GM23338 (cell line): Measurements from ENCODE around the gene AP2A2. TPM values are rescaled to one million over a fixed set of nuclear protein-coding genes. Genes with fewer than 3 reads are reported as not detected.

ENCODE experiments used
- ATAC-seq: fragments of 200-7000 bp; cut with Tn5 transposase; 3 replicates; pipeline ENCODE4 v1.9.1; 2020
- DNase-seq: peaks from one replicate; pipeline ENCODE4 v3.0.0-alpha.2; 2015; ENCODE audit warnings: low spot score
- H2AFZ ChIP-seq: fragments of 200-600 bp; sonication (generic); 2 replicates; pipeline ENCODE4 v1.8.0; 2016; ENCODE audit warnings: antibody characterized with exemption, mild to moderate bottlenecking, moderate library complexity
- H3F3A ChIP-seq: fragments of 200-600 bp; sonication (generic); replicated peaks from 2 replicates; pipeline ENCODE4 v1.8.0; 2017; ENCODE audit warnings: antibody characterized with exemption, mixed run types, low read depth
- H3K27ac ChIP-seq: fragments of 200-600 bp; sonication (generic); 2 replicates; pipeline ENCODE4 v1.6.1; 2016; ENCODE audit warnings: low read depth
- H3K27me3 ChIP-seq: fragments of 200-600 bp; sonication (generic); 2 replicates; pipeline ENCODE4 v1.8.0; 2016; ENCODE audit warnings: mild to moderate bottlenecking, mixed run types, moderate library complexity; ENCODE audit not compliant: insufficient read depth
- H3K36me3 ChIP-seq: fragments of 200-600 bp; sonication (generic); 2 replicates; pipeline ENCODE4 v1.8.0; 2016; ENCODE audit warnings: mild to moderate bottlenecking; ENCODE audit not compliant: insufficient read depth
- H3K4me1 ChIP-seq: fragments of 200-600 bp; sonication (generic); 2 replicates; pipeline ENCODE4 v1.8.0; 2016; ENCODE audit warnings: mild to moderate bottlenecking, moderate library complexity; ENCODE audit not compliant: insufficient read depth
- H3K4me2 ChIP-seq: fragments of 200-600 bp; sonication (generic); 2 replicates; pipeline ENCODE4 v1.7.1; 2017; ENCODE audit warnings: mixed run types
- H3K4me3 ChIP-seq: fragments of 200-600 bp; sonication (generic); 2 replicates; pipeline ENCODE4 v1.6.1; 2016; ENCODE audit warnings: mixed run types
- H3K79me2 ChIP-seq: fragments of 200-600 bp; sonication (generic); replicated peaks from 2 replicates; pipeline ENCODE4 v1.8.0; 2017; ENCODE audit warnings: mild to moderate bottlenecking; ENCODE audit not compliant: insufficient read depth
- H3K9me2 ChIP-seq: fragments of 200-600 bp; sonication (generic); 2 replicates; pipeline ENCODE4 v1.8.0; 2017; ENCODE audit not compliant: insufficient read depth
- H4K20me1 ChIP-seq: fragments of 200-600 bp; sonication (generic); replicated peaks from 2 replicates; pipeline ENCODE4 v1.8.0; 2017; ENCODE audit warnings: mild to moderate bottlenecking; ENCODE audit not compliant: insufficient read depth
- H3K27ac Mint-ChIP-seq: 2 replicates; pipeline ENCODE4 v1.8.0; 2020; ENCODE audit warnings: inconsistent platforms, mild to moderate bottlenecking, moderate library complexity, mixed read lengths
- H3K27me3 Mint-ChIP-seq: 3 replicates; pipeline ENCODE4 v1.8.0; 2022; ENCODE audit warnings: low read depth, mild to moderate bottlenecking, moderate library complexity, mixed read lengths, inconsistent platforms; ENCODE audit not compliant: insufficient read depth, poor library complexity
- H3K36me3 Mint-ChIP-seq: 3 replicates; pipeline ENCODE4 v1.8.0; 2021; ENCODE audit warnings: low read depth, mild to moderate bottlenecking, inconsistent platforms, moderate library complexity, mixed read lengths
- H3K4me1 Mint-ChIP-seq: 3 replicates; pipeline ENCODE4 v1.8.0; 2020; ENCODE audit warnings: mild to moderate bottlenecking, inconsistent platforms, mixed read lengths
- H3K4me3 Mint-ChIP-seq: 3 replicates; pipeline ENCODE4 v1.8.0; 2021; ENCODE audit warnings: moderate library complexity, mild to moderate bottlenecking, inconsistent platforms, mixed read lengths
- H3K9me3 Mint-ChIP-seq: 3 replicates; pipeline ENCODE4 v1.8.0; 2020; ENCODE audit warnings: moderate library complexity, mild to moderate bottlenecking, inconsistent platforms, mixed read lengths
- CREB1 ChIP-seq: fragments of 250-450 bp; sonication (Bioruptor Pico); IDR thresholded peaks from 2 replicates; pipeline ENCODE4 v1.5.0; 2020; ENCODE audit warnings: low read depth, mild to moderate bottlenecking, moderate library complexity
- EZH2 ChIP-seq: fragments of 200-600 bp; sonication (generic); IDR thresholded peaks from one replicate; pipeline ENCODE4 v1.8.0; 2017; ENCODE audit warnings: antibody characterized with exemption, mild to moderate bottlenecking, low read depth; ENCODE audit not compliant: unreplicated experiment
- EZH2phosphoT487 ChIP-seq: fragments of 200-600 bp; sonication (generic); IDR thresholded peaks from one replicate; pipeline ENCODE4 v1.8.1; 2018; ENCODE audit warnings: antibody characterized with exemption; ENCODE audit not compliant: unreplicated experiment
- NANOG ChIP-seq: IDR thresholded peaks from 2 replicates; pipeline ENCODE4 v1.6.1; 2016; ENCODE audit warnings: antibody characterized with exemption, borderline replicate concordance
- POLR2AphosphoS5 ChIP-seq: IDR thresholded peaks from 2 replicates; pipeline ENCODE4 v1.6.1; 2016; ENCODE audit warnings: antibody characterized with exemption, low read depth
- ZNF114 ChIP-seq: fragments of 250-450 bp; sonication (Bioruptor Pico); IDR thresholded peaks from 2 replicates; pipeline ENCODE4 v1.5.0; 2020; ENCODE audit warnings: mild to moderate bottlenecking, moderate library complexity
- polyA plus RNA-seq: library from polyadenylated mRNA; unstranded; fragments of >200 nt; fragmentation: Nextera tagmentation; extraction: Ambion mirVana; gene quantifications from 2 replicates; pipeline ENCODE4 v1.2.1, GENCODE V29; 2016
- total RNA-seq: library from RNA; depleted of rRNA; stranded (reverse); fragments of >200 nt; shearing (Covaris generic); gene quantifications from 2 replicates; pipeline ENCODE4 v1.2.3, GENCODE V29; 2014
- TF ChIP-seq, protein P1 (sequence below), 2 experiments: fragments of 200-600 bp in 1 of 2; sonication (generic) in 1 of 2; conservative IDR thresholded peaks; 2 replicates each; pipeline versions ENCODE4 v1.5.1 to v1.6.1; 2016 to 2017; ENCODE audit warnings: antibody characterized with exemption in 2 of 2, low read depth in 2 of 2, mild to moderate bottlenecking in 2 of 2, moderate library complexity in 1 of 2
- TF ChIP-seq, protein P2 (sequence below): IDR thresholded peaks from one replicate; pipeline ENCODE4 v1.6.1; 2018; ENCODE audit warnings: antibody characterized with exemption; ENCODE audit not compliant: unreplicated experiment
- TF ChIP-seq, protein P3 (sequence below): fragments of 250-450 bp; sonication (Bioruptor Pico); IDR thresholded peaks from 2 replicates; pipeline ENCODE4 v1.5.0; 2020; ENCODE audit warnings: mild to moderate bottlenecking, moderate library complexity

AP2A2 gene
- total and polyA plus RNA-seq, 2 experiments from 2014 or later, result 23.7 to 47.5 TPM

DNA sequence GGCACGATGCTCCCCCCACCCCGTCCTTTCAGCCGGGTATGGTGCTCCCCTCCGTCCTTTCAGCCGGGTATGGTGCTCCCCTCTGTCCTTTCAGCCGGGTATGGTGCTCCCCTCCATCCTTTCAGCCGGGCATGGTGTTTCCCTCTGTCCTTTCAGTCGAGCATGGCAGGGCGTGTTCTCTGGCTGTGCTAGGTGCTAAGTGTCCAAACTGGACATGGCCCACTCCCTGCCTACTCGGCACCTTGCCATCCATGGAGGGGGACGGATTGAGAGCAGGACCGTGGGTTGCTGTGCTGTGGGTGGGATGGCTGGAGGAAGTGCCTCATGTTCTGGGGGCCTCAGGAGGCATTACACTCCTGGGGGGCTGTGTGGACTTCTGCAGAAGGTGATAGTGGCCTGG lies 65.4 kb downstream of the AP2A2 start:
- H3K27ac Mint-ChIP-seq, result no peak overlapping the region; the same call in 1 of the 2 replicates
- no peak for ATAC-seq

More for the DNA sequence above, 65.4 kb downstream of the AP2A2 start:
- no peak for DNase-seq
- no peak overlapping the region for H3K4me2 ChIP-seq
- peaks cover 2% of the 10 kb centered on the region; the same call in 1 of the 3 replicates for H3K4me1 Mint-ChIP-seq
- H3K27ac ChIP-seq, result no peak overlapping the region
- H3K9me2 ChIP-seq, result no peaks in the 10 kb centered on the region
- no peaks in the 10 kb centered on the region for H3K79me2 ChIP-seq
- peaks cover 15% of the 10 kb centered on the region for H3K27me3 Mint-ChIP-seq
- H4K20me1 ChIP-seq, result no peaks in the 10 kb centered on the region
- no peak for TF ChIP-seq NANOG
- TF ChIP-seq CREB1, result no peak
- TF ChIP-seq EZH2, result no peak
- no peak for TF ChIP-seq POLR2AphosphoS5
- no peak for TF ChIP-seq EZH2phosphoT487
- no peak for TF ChIP-seq ZNF114
- TF ChIP-seq, protein P1, sequence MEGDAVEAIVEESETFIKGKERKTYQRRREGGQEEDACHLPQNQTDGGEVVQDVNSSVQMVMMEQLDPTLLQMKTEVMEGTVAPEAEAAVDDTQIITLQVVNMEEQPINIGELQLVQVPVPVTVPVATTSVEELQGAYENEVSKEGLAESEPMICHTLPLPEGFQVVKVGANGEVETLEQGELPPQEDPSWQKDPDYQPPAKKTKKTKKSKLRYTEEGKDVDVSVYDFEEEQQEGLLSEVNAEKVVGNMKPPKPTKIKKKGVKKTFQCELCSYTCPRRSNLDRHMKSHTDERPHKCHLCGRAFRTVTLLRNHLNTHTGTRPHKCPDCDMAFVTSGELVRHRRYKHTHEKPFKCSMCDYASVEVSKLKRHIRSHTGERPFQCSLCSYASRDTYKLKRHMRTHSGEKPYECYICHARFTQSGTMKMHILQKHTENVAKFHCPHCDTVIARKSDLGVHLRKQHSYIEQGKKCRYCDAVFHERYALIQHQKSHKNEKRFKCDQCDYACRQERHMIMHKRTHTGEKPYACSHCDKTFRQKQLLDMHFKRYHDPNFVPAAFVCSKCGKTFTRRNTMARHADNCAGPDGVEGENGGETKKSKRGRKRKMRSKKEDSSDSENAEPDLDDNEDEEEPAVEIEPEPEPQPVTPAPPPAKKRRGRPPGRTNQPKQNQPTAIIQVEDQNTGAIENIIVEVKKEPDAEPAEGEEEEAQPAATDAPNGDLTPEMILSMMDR (conservative IDR thresholded peaks at IDR 0.05; ENCODE audit: low read depth in 2 of 2), result no peak
- TF ChIP-seq, protein P2, sequence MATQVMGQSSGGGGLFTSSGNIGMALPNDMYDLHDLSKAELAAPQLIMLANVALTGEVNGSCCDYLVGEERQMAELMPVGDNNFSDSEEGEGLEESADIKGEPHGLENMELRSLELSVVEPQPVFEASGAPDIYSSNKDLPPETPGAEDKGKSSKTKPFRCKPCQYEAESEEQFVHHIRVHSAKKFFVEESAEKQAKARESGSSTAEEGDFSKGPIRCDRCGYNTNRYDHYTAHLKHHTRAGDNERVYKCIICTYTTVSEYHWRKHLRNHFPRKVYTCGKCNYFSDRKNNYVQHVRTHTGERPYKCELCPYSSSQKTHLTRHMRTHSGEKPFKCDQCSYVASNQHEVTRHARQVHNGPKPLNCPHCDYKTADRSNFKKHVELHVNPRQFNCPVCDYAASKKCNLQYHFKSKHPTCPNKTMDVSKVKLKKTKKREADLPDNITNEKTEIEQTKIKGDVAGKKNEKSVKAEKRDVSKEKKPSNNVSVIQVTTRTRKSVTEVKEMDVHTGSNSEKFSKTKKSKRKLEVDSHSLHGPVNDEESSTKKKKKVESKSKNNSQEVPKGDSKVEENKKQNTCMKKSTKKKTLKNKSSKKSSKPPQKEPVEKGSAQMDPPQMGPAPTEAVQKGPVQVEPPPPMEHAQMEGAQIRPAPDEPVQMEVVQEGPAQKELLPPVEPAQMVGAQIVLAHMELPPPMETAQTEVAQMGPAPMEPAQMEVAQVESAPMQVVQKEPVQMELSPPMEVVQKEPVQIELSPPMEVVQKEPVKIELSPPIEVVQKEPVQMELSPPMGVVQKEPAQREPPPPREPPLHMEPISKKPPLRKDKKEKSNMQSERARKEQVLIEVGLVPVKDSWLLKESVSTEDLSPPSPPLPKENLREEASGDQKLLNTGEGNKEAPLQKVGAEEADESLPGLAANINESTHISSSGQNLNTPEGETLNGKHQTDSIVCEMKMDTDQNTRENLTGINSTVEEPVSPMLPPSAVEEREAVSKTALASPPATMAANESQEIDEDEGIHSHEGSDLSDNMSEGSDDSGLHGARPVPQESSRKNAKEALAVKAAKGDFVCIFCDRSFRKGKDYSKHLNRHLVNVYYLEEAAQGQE, result no peak
- TF ChIP-seq, protein P3, sequence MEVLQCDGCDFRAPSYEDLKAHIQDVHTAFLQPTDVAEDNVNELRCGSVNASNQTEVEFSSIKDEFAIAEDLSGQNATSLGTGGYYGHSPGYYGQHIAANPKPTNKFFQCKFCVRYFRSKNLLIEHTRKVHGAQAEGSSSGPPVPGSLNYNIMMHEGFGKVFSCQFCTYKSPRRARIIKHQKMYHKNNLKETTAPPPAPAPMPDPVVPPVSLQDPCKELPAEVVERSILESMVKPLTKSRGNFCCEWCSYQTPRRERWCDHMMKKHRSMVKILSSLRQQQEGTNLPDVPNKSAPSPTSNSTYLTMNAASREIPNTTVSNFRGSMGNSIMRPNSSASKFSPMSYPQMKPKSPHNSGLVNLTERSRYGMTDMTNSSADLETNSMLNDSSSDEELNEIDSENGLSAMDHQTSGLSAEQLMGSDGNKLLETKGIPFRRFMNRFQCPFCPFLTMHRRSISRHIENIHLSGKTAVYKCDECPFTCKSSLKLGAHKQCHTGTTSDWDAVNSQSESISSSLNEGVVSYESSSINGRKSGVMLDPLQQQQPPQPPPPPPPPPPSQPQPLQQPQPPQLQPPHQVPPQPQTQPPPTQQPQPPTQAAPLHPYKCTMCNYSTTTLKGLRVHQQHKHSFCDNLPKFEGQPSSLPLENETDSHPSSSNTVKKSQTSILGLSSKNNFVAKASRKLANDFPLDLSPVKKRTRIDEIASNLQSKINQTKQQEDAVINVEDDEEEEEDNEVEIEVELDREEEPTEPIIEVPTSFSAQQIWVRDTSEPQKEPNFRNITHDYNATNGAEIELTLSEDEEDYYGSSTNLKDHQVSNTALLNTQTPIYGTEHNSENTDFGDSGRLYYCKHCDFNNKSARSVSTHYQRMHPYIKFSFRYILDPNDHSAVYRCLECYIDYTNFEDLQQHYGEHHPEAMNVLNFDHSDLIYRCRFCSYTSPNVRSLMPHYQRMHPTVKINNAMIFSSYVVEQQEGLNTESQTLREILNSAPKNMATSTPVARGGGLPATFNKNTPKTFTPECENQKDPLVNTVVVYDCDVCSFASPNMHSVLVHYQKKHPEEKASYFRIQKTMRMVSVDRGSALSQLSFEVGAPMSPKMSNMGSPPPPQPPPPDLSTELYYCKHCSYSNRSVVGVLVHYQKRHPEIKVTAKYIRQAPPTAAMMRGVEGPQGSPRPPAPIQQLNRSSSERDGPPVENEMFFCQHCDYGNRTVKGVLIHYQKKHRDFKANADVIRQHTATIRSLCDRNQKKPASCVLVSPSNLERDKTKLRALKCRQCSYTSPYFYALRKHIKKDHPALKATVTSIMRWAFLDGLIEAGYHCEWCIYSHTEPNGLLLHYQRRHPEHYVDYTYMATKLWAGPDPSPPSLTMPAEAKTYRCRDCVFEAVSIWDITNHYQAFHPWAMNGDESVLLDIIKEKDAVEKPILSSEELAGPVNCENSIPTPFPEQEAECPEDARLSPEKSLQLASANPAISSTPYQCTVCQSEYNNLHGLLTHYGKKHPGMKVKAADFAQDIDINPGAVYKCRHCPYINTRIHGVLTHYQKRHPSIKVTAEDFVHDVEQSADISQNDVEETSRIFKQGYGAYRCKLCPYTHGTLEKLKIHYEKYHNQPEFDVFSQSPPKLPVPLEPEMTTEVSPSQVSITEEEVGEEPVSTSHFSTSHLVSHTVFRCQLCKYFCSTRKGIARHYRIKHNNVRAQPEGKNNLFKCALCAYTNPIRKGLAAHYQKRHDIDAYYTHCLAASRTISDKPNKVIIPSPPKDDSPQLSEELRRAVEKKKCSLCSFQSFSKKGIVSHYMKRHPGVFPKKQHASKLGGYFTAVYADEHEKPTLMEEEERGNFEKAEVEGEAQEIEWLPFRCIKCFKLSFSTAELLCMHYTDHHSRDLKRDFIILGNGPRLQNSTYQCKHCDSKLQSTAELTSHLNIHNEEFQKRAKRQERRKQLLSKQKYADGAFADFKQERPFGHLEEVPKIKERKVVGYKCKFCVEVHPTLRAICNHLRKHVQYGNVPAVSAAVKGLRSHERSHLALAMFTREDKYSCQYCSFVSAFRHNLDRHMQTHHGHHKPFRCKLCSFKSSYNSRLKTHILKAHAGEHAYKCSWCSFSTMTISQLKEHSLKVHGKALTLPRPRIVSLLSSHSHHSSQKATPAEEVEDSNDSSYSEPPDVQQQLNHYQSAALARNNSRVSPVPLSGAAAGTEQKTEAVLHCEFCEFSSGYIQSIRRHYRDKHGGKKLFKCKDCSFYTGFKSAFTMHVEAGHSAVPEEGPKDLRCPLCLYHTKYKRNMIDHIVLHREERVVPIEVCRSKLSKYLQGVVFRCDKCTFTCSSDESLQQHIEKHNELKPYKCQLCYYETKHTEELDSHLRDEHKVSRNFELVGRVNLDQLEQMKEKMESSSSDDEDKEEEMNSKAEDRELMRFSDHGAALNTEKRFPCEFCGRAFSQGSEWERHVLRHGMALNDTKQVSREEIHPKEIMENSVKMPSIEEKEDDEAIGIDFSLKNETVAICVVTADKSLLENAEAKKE (CRISPR knock-in tag), result no peak
- H3K27me3 ChIP-seq, result no peaks in the 10 kb centered on the region
- peaks cover 49% of the 10 kb centered on the region for H3K36me3 Mint-ChIP-seq
- H3K9me3 Mint-ChIP-seq, result peaks cover 3% of the 10 kb centered on the region; the same call in 2 of the 3 replicates
- H2AFZ ChIP-seq, result no peak overlapping the region
- no peaks in the 10 kb centered on the region for H3K4me1 ChIP-seq
- peaks cover 3% of the 10 kb centered on the region; the same call in 1 of the 2 replicates for H3K36me3 ChIP-seq
- no peaks in the 10 kb centered on the region for H3F3A ChIP-seq
- no peak overlapping the region for H3K4me3 ChIP-seq
- no peak overlapping the region for H3K4me3 Mint-ChIP-seq
